K562 (cell line): ENCODE results near the gene PRMT7. TPM values are rescaled to one million over a fixed set of nuclear protein-coding genes. Genes with fewer than 3 reads are reported as not detected.
A peak's percentile ranks its signal among the peaks of the same experiment; 100 is the strongest.

ENCODE experiments used
- ATAC-seq: fragments of 200-7000 bp; cut with Tn5 transposase; 3 replicates; pipeline ENCODE4 v1.9.1; 2020; ENCODE audit warnings: moderate library complexity
- BruUV-seq: library from RNA; stranded (reverse); fragments of 400-500 nt; replicated peaks from 2 replicates; lab custom pipeline; 2021; lab: Mats Ljungman, UMichigan
- CTCF ChIA-PET: fragments of 300-600 bp; formaldehyde crosslinking; extraction: SDS; loops from one replicate; lab custom pipeline; 2021; ENCODE audit warnings: low intra/inter-chr PET ratio; lab: Yijun Ruan, JAX
- POLR2A ChIA-PET: fragments of 300-600, 350-650 bp; sonication (Branson Sonifier 250); formaldehyde crosslinking; extraction: SDS; loops from one replicate; lab custom pipeline; 2021; ENCODE audit warnings: antibody characterized with exemption, inconsistent platforms; lab: Yijun Ruan, JAX
- DNase-seq, 4 experiments: peaks; one replicate each; pipeline versions ENCODE4 v3.0.0 to v3.0.0-alpha.2; 2011 to 2018; ENCODE audit warnings: low spot score in 3 of 4, mixed read lengths in 3 of 4; ENCODE audit errors: extremely low read depth in 1 of 4
- FAIRE-seq: peaks from 2 replicates; lab custom pipeline; 2011; peaks lifted over from hg19 to GRCh38; lab: Jason Lieb, UNC
- H2AFZ ChIP-seq: 2 replicates; pipeline ENCODE4 v1.6.0; 2011; ENCODE audit warnings: low read depth, low read length, control low read depth, inconsistent platforms
- H3K27ac ChIP-seq: fragments of 200-600 bp; 3 replicates; pipeline ENCODE4 v1.8.0; 2011; ENCODE audit warnings: low read depth, mild to moderate bottlenecking, control low read depth, inconsistent platforms, low read length, moderate library complexity, mixed read lengths; ENCODE audit errors: extremely low read depth
- H3K27me3 ChIP-seq, 2 experiments: fragments of 300-600 bp in 1 of 2; 2 replicates in 1 of 2; 3 replicates in 1 of 2; pipeline versions ENCODE4 v1.6.0 to v1.8.0; 2011; ENCODE audit warnings: inconsistent platforms in 2 of 2, low read length in 2 of 2, mild to moderate bottlenecking in 1 of 2, mixed read lengths in 1 of 2, moderate library complexity in 1 of 2; ENCODE audit not compliant: control insufficient read depth in 2 of 2, insufficient read depth in 2 of 2
- H3K36me3 ChIP-seq: fragments of 300-600 bp; 3 replicates; pipeline ENCODE4 v1.8.0; 2011; ENCODE audit warnings: mild to moderate bottlenecking, low read length, inconsistent platforms; ENCODE audit not compliant: control insufficient read depth, insufficient read depth
- H3K4me1 ChIP-seq, 2 experiments: fragments of 200-600 bp in 1 of 2; replicated peaks in 1 of 2; 2 replicates in 1 of 2; 3 replicates in 1 of 2; pipeline versions ENCODE4 v1.5.1 to v1.8.0; 2011; ENCODE audit warnings: inconsistent platforms in 2 of 2, low read length in 2 of 2, mild to moderate bottlenecking in 1 of 2, mixed read lengths in 1 of 2, moderate library complexity in 1 of 2; ENCODE audit not compliant: control insufficient read depth in 2 of 2, insufficient read depth in 2 of 2
- H3K4me2 ChIP-seq: 2 replicates; pipeline ENCODE4 v1.6.1; 2011; ENCODE audit warnings: low read length, control low read depth, inconsistent platforms, mixed read lengths; ENCODE audit not compliant: insufficient read depth
- H3K4me3 ChIP-seq: fragments of 200-600 bp; sonication (generic), shearing (Covaris generic); 2 replicates; pipeline ENCODE4 v1.5.1; 2016; ENCODE audit warnings: control low read depth, inconsistent platforms
- H3K79me2 ChIP-seq: fragments of 200-600 bp; 3 replicates; pipeline ENCODE4 v1.8.0; 2011; ENCODE audit warnings: low read length, inconsistent platforms; ENCODE audit not compliant: control insufficient read depth, insufficient read depth
- H3K9ac ChIP-seq, 2 experiments: 2 replicates each; pipeline versions ENCODE4 v1.6.0 to v1.6.1; 2011; ENCODE audit warnings: low read depth in 2 of 2, low read length in 2 of 2, control low read depth in 1 of 2, inconsistent platforms in 1 of 2, mild to moderate bottlenecking in 1 of 2, mixed read lengths in 1 of 2; ENCODE audit not compliant: insufficient read depth in 1 of 2
- H3K9me1 ChIP-seq: one replicate; pipeline ENCODE4 v1.6.0; 2011; ENCODE audit warnings: inconsistent platforms, mild to moderate bottlenecking, low read length, moderate library complexity; ENCODE audit not compliant: control insufficient read depth, insufficient read depth
- H3K9me3 ChIP-seq: replicated peaks from 2 replicates; pipeline ENCODE4 v1.5.1; 2011; ENCODE audit warnings: low read depth, low read length, inconsistent platforms; ENCODE audit not compliant: control insufficient read depth, insufficient read depth
- H4K20me1 ChIP-seq: replicated peaks from 2 replicates; pipeline ENCODE4 v1.6.1; 2011; ENCODE audit warnings: low read length, inconsistent platforms, mixed read lengths; ENCODE audit not compliant: control insufficient read depth, insufficient read depth
- CBFA2T3 ChIP-seq: fragments of 450-650 bp; IDR thresholded peaks from 2 replicates; pipeline ENCODE4 v1.6.1; 2017
- CBX2 ChIP-seq: fragments of 200-600 bp; sonication (generic); IDR thresholded peaks from one replicate; pipeline ENCODE4 v1.6.1; 2012; ENCODE audit warnings: mild to moderate bottlenecking, low read length, inconsistent platforms; ENCODE audit not compliant: insufficient read depth, poor library complexity, severe bottlenecking
- ETS1 ChIP-seq: conservative IDR thresholded peaks from 2 replicates; pipeline ENCODE4 v1.6.1; 2011; ENCODE audit warnings: low read depth, mild to moderate bottlenecking, low read length; ENCODE audit not compliant: control insufficient read depth
- HDAC6 ChIP-seq: IDR thresholded peaks from 2 replicates; pipeline ENCODE4 v1.6.1; 2012; ENCODE audit warnings: low read depth, mild to moderate bottlenecking, control low read depth, inconsistent platforms, low read length, moderate library complexity
- JUND ChIP-seq, 2 experiments: IDR thresholded peaks; 2 replicates in 1 of 2; 3 replicates in 1 of 2; pipeline ENCODE4 v1.6.1; 2011; ENCODE audit warnings: borderline replicate concordance in 2 of 2, low read depth in 2 of 2, low read length in 2 of 2, improper control_type of control experiment in 1 of 2, missing biosample characterization in 1 of 2, missing genetic modification characterization in 1 of 2, missing genetic modification reagents in 1 of 2
- NFRKB ChIP-seq: fragments of 450-650 bp; IDR thresholded peaks from 2 replicates; pipeline ENCODE4 v1.6.1; 2016; ENCODE audit warnings: low read depth
- RUNX1 ChIP-seq: sonication (generic); IDR thresholded peaks from 2 replicates; pipeline ENCODE4 v1.6.1; 2016; ENCODE audit warnings: antibody characterized with exemption, low read depth
- SRF ChIP-seq, 2 experiments: fragments of 250-450, 450-650 bp in 1 of 2; sonication (Bioruptor Pico) in 1 of 2; sonication (generic) in 1 of 2; formaldehyde crosslinking; IDR thresholded peaks; 2 replicates each; pipeline versions ENCODE4 v1.5.0 to v1.5.1; 2020 to 2022; ENCODE audit warnings: mild to moderate bottlenecking in 1 of 2, missing genetic modification reagents in 1 of 2
- TBP ChIP-seq: optimal IDR thresholded peaks from 2 replicates; pipeline ENCODE3; 2011; ENCODE audit warnings: low read depth, low read length, improper control_type of control experiment
- ZNF639 ChIP-seq, 2 experiments: fragments of 200-800 bp in 1 of 2; sonication (Bioruptor generic) in 1 of 2; sonication (generic) in 1 of 2; formaldehyde crosslinking in 1 of 2; IDR thresholded peaks in 1 of 2; conservative IDR thresholded peaks in 1 of 2; 2 replicates each; pipeline versions ENCODE4 v1.5.0 to v1.6.1; 2016 to 2020; ENCODE audit warnings: missing compliant biosample characterization in 1 of 2, missing genetic modification characterization in 1 of 2, missing genetic modification reagents in 1 of 2
- ZNF780A ChIP-seq: fragments of 250-450 bp; sonication (Bioruptor Pico); IDR thresholded peaks from 2 replicates; pipeline ENCODE4 v1.5.0; 2021; ENCODE audit warnings: mild to moderate bottlenecking
- WGBS: fragments of 100-300 bp; shearing (Covaris generic); methylation state at CpG from one replicate; pipeline ENCODE4 v1.1.6; 2016; ENCODE audit warnings: low coverage, mixed read lengths; ENCODE audit not compliant: insufficient coverage; ENCODE audit errors: missing lambda C conversion rate; 5-methylcytosine and 5-hydroxymethylcytosine counted together
- in situ Hi-C: fragments of 300-500 bp; cut with MboI; formaldehyde crosslinking; loops from 4 replicates; pipeline ENCODE4 v1.15.0; 2018; ENCODE audit warnings: inconsistent platforms, mixed read lengths
- intact Hi-C: fragments of 100-400 bp; cut with micrococcal nuclease; formaldehyde crosslinking; loops from 2 replicates; pipeline ENCODE4 v1.14.2; 2022
- polyA plus RNA-seq, 8 experiments: library from polyadenylated mRNA; depleted of rRNA in 4 of 8; stranded (reverse) in 5 of 8; unstranded in 3 of 8; fragments of >200 nt; fragmentation: Nextera tagmentation in 2 of 8; fragmentation: Illumina TruSeq in 1 of 8; extraction: Ambion mirVana in 2 of 8; extraction: Trizol in 1 of 8; gene quantifications; 2 replicates each; pipeline versions ENCODE4 v1.2.1 to v1.2.3, GENCODE V29; 2011 to 2014; ENCODE audit warnings: inconsistent platforms in 1 of 8, missing spikeins in 1 of 8
- total RNA-seq, 7 experiments: library from RNA; depleted of rRNA in 6 of 7; stranded (reverse); fragments of >200 nt in 6 of 7; fragmentation: Illumina TruSeq in 2 of 7; extraction: Trizol in 2 of 7; gene quantifications; 2 replicates each; pipeline versions ENCODE4 v1.2.1 to v1.2.3, GENCODE V29; 2011 to 2021; ENCODE audit warnings: low replicate concordance in 1 of 7

PRMT7 gene
- total and polyA plus RNA-seq, 9 of the 15 experiments (the other 6 are each of a cell fraction or from before 2014, with no cell fraction given): 6.4 to 88.8 (median 73.1) TPM

GRCh38 chr16:68264128-68265077 is 46.4 kb upstream of the PRMT7 start, which contains the start of gene SLC7A6 (continued):
- TF ChIP-seq ZNF639 (CRISPR knock-in tag; conservative IDR thresholded peaks at IDR 0.05 in 1 of 2, IDR thresholded peaks at IDR 0.05 in 1 of 2) (peak in 1 of 2 experiments; percentile 32; a peak in 1 of 4 replicates), CBX2 (no peak)

- BruUV-seq: no TSS peak
- H3K9ac ChIP-seq: peak overlapping the region; percentile 90 to 99
- peaks cover 26% of the 10 kb centered on the region for H4K20me1 ChIP-seq
- in situ Hi-C loops (no loop called here), intact Hi-C loops (loop anchor here (1.0 kb wide), 1 partner anchor 46 kb away; the partner anchor contains the start of gene PRMT7)
- H3K36me3 ChIP-seq: peaks cover 27% of the 10 kb centered on the region
- FAIRE-seq (peak; percentile 74), DNase-seq (peak; percentile 42 to 83 (median 56)), ATAC-seq (peak; percentile 56)
- H3K27ac ChIP-seq: peak overlapping the region; percentile 95
- no peaks in the 10 kb centered on the region for H3K27me3 ChIP-seq
- WGBS: under 1% methylated on average over 23 of the region's 23 CpGs
- POLR2A ChIA-PET: interaction anchor here (0.6 to 2.0 kb wide), 5 partner anchors 20 to 49 kb away, joined by 3 to 8 read pairs (median 4); partner anchors contain the start of genes PLA2G15, PRMT7 and SLC7A6OS
- peaks cover 70% of the 10 kb centered on the region for H3K79me2 ChIP-seq
- H3K4me3 ChIP-seq: peak overlapping the region; percentile 97
- H3K9me1 ChIP-seq: no peaks in the 10 kb centered on the region
- H2AFZ ChIP-seq: peak overlapping the region; percentile 99
- H3K4me1 ChIP-seq: peaks cover 20 to 28% of the 10 kb centered on the region in 2 experiments
- H3K9me3 ChIP-seq: no peaks in the 10 kb centered on the region
- H3K4me2 ChIP-seq: peak overlapping the region; percentile 97
- CTCF ChIA-PET: interaction anchor here (0.6 to 5.1 kb wide), 2 partner anchors 44 to 63 kb away, joined by 3 to 73 read pairs; no protein-coding TSS in a partner anchor
- TF ChIP-seq SRF (CRISPR knock-in tag; IDR thresholded peaks at IDR 0.05) (no peak), HDAC6 (no peak), ZNF780A (no peak), NFRKB (no peak), CBFA2T3 (no peak), JUND (IDR thresholded peaks at IDR 0.05; ENCODE audit: borderline replicate concordance, low read depth, low read length) (no peak), JUND (tag; IDR thresholded peaks at IDR 0.05; ENCODE audit: borderline replicate concordance, low read depth, low read length) (no peak), RUNX1 (no peak), TBP (peak; percentile 66), ETS1 (no peak)
Measured at GRCh38 chr16:68265078-68265920, 45.5 kb upstream of the PRMT7 start.
